ENCODE results near the gene ZMIZ1.

The ZMIZ1 gene

DNA sequence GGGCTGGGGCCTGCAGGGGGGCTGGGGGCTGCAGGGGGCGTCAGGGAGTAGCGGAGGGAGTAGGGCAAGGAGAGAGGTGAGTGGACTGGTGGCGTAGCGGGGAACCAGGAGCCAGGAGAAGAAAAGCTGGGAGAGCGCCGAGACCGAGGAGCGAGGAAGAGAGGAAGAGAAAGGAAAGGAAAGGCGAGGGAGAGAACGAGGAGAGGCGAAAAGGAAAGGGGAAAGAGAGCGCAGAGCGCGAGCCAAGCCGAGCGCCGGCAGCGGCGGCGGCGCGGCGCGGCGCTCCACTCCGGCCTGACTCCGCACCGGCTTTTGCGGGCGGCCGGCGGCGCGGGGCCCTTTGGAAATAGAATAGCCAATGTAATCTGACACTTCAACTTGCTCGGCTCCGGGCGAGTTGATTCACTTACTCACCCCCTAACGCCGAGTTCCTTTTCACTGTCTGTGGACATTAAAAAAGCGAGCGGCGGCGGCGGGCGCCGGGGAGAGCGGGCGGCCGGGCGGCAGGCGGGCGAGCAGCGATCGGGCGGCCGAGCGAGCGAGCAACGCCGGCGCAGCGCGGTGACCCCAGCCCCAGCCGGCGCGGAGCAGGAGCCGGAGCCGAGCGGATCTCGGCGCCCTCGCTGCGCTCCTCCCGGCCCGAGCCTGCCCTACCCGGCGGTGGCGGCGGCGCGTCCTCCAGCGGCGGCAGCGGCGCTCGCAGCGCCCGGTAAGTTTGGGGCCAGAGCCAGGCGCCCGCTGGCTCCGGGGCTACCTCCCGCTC lies at the start of gene ZMIZ1:
ZMIZ1 (plus strand) TSS at position 405 of the 763 bp plus-strand sequence. CDS start 132,667 bp downstream, outside the sequence.
- DNase-seq (ENCODE audit: low spot score) = peak; percentile 92

- no peak for DNase-seq (ENCODE audit: low spot score)
These were observed 49.2 kb upstream of the ZMIZ1 start for GRCh38 chr10:79019441-79020014.

DNA sequence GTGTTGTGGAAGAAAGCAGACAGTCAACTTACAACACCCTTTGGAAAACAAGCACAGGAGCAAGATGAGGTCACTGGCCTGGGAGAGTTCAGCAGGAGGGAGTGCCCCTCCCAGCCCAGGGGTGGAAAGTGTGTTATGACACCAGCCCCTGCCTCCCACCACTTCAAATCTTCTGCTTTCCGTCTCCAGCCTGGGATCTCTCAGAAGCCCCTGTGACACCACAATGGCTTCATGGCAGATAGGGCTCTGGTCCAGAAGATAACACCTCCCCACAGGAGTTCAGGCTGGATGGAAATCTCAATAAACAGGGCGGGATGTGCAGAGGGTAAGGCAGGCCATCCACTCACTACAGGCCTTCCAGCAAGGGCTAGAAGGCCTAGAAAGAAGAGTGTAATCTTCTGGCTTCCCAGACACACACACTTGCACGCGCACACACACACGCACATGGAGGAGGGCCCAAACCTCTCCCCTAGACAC lies 48.7 kb upstream of the ZMIZ1 start:
- peak; percentile 84 for DNase-seq (ENCODE audit: low spot score)

DNA sequence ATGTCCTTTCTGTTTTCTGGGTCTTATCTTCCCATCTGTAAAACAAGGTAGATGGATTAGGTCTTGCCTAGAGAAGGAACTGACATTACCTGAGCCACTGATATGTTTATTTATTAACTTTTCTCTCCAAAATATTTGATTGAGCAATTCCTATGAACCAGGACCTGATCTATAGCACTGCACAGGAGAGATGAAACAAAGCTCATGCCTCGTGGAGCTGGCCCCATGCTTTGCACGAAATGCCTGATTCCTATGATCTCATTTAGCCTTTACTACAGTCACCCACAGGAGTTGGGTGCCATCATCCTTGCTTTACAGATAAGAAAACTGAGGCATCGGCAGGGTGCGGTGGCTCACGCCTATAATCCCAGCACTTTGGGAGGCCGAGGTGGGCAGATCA lies 48.2 kb upstream of the ZMIZ1 start:
- DNase-seq (ENCODE audit: low spot score) = no peak

- no peak for DNase-seq (ENCODE audit: low spot score)
These were observed 47.3 kb upstream of the ZMIZ1 start for GRCh38 chr10:79021331-79021907.

- DNase-seq (ENCODE audit: low spot score) = no peak
These were observed 46.7 kb upstream of the ZMIZ1 start for GRCh38 chr10:79021948-79022499.

GRCh38 chr10:79022565-79023230 lies 46.1 kb upstream of the ZMIZ1 start:
- peak; percentile 37 for DNase-seq (ENCODE audit: low spot score)

GRCh38 chr10:79023240-79024162 lies 45.3 kb upstream of the ZMIZ1 start:
- no peak for DNase-seq (ENCODE audit: low spot score)

DNA sequence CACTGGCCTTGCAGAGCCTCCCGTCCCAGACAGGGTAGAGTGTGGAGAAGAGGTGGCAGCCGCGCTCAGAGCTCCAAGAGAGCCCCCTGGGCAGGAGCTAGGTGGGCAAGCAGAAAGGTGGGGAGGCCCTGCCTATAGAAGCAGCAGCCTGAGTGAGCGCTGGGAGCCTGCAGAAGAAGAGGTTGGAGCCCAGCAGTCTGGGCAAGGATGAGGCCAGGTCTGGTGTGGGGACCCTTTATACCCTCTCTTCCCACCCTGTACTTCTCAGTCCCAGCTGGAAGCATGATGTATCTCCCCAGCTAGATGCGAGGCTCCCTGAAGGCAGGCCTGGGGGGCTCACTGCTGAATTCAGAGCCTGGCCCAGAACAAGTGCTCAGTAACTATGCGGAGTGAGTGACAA lies 44.5 kb upstream of the ZMIZ1 start:
- no peak for DNase-seq (ENCODE audit: low spot score)

DNA sequence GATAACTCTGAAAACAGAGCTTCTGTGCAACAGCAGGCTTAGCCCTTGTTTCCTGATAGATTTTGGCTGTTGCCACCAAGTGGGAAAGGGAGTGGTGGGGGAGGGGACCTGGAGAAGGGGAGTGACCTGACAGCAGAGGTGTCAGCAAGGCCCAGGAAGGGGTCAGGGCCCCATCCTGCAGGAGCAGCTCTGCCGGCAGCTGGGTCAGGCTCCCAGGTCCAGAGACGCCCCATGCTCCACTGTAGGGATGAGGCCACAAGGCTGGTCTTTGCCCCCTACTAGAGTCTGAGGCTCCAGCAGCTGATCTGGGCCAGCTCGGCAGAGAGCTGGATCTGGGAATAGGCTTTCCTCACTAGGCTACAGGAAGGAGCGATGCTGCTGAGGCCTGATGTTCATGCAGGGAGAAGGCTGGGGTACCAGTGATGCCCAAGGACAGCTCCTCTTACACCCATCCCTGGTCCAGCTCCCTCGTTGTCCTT lies 44.0 kb upstream of the ZMIZ1 start:
- no peak for DNase-seq (ENCODE audit: low spot score)

GRCh38 chr10:79025199-79025832 lies 43.5 kb upstream of the ZMIZ1 start:
- DNase-seq (ENCODE audit: low spot score) = no peak

DNA sequence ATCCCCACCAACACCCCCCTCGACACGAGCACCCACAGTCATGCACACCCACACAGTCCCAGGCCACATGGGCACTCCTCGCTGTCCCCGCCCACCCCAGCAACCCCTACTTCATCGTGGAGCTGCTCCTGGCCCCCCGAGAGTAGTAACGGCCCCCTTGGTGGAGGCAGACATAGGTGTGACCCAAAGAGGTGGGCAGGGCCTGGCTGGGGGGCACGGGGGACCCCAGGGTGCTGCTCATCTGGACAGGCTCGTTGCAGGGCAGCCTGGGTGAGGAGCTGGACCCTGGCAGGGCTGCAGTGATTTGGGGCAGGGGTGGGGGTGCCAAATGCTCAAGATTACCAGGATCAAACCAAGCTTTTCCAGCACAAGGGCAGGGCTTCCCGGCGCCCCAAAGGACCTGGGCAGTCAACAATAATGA lies 42.4 kb upstream of the ZMIZ1 start:
- DNase-seq (ENCODE audit: low spot score) = no peak

DNA sequence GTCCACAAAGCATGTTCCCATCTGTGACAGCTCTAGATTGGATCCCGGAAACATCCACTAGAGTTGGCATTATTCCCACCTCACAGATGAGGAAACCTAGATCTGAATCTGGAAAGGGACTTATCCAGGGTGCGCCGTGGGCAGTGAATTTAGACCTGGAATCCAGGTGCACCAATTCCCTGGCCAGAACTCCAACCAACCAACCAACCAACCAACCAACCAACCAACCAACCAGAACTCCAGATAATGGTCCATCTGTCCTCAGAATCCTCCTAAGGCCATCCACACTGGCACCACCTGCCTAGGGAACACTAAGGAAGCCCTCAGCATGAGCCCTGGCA lies 42.0 kb upstream of the ZMIZ1 start:
- DNase-seq (ENCODE audit: low spot score) = no peak

DNA sequence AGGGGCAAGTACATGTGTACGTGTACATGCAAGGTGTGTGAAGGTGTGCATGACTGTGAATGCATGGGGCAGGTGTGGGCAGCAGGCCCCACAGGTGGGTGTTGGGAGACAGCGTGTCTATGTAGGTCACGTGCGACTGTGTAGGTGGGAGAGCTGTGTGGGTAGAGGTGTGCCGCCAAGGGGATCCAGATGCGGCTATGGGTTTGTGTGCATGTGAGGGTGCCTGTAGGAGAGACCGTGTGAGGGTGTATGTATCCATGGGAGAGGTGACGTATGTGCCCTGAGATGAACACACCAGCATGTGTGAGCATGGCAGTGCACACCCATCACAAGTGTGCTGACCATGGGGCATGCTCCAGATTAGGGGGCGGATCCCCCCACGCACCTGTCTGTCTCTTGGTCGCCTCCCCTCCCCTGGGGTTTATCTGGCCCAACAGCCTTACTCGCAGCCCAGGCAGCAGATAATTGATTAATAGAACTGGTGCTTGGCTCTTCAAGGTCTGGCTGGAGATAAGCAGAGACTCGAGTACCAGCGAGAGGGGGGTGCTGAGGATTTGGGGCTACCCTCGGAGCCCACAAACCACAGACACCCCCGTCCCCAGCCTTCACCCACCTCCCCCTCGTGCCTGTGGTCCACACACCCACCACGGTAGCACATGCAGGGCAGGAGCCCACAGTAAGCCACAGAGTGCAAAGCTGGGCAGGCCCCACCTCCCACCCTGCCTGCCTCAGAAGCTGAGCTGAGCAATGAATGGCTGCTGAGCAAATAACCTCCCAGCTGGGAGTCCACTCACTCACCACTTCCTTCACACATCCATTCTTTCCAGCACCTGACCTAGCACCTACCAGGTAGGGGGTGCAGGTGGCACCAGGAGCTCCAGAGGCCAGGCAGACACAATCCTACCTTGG lies 41.4 kb upstream of the ZMIZ1 start:
- no peak for DNase-seq (ENCODE audit: low spot score)

- DNase-seq (ENCODE audit: low spot score) = no peak
These were observed 40.7 kb upstream of the ZMIZ1 start for GRCh38 chr10:79028056-79028430.

DNA sequence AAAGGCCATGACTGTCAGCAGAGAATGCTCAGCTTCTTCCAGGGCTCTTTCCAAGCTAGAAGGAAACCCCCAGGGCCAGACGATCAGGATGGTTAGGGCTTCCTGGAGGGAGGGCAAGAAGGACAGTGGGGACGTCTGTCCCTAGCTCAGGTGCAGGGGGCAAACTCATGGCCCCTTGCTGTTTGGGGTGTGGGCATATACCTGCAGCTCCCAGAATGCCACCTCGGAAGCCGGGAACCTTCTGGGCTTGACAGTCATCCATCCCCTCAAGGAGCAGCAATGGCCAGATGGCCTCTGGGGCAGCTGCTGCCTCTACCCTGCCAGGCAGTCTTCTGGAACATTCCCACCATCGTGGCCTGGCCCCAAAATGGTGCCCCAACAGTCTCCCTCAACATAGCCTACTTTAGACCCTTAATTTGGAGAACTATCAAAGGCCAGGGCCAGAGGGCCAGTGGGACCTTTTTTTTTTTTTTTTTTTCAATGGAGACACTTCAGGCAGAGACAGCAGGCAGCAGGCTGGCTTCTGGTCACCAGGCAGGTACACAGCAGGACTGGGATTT lies 40.2 kb upstream of the ZMIZ1 start:
- no peak for DNase-seq (ENCODE audit: low spot score)

GRCh38 chr10:79029478-79030390 lies 39.0 kb upstream of the ZMIZ1 start:
- no peak for DNase-seq (ENCODE audit: low spot score)

DNA sequence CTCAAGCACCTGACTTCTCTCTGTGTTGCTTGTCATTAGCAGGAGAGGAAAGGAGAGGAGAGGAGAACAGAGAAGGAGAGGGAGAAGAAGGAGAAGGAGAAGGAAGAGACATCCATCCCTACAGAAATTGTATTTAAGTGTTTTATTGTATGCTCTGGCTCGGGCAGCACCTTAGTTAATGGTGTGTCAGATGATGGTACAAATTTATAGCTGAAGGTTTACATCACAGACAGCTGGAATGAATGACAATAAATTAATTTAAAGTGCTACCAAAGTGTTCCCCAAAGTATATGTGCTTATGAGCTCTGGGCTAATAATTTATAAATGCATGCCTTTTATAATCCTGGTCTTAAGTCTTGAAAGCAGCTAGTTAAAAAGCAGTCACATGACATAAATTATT lies 38.1 kb upstream of the ZMIZ1 start:
- DNase-seq (ENCODE audit: low spot score) = no peak

Data from AG20443 (cell line).